ENCODE measurements around the gene WNT7B.
"Not testable (repeated sequence)": the region's sequence is repeated elsewhere in the genome, so short reads cannot be mapped to it uniquely, and the experiment has no call there.

WNT7B gene

DNA sequence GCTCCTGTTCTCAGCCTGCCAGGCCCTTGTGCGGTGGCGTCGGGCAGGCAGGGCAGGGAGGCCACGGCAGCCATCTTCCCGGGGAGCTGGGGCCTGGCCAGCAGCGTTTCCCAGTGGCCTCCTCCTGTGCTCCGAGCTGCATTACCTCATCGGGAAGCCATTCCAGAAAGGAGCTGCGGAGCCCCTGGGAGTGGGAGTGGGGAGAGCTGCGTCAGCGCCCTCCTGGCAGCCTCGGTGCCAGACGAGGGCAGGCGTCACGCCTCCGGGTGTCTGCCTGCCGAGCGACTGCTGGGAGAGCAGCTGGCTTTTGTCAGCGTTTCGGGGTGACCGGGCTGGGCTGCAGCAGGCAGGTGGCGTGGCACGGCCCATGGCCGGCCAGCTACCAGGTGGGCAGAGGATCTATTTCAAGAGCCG, 30.9 kb upstream of the WNT7B start:
- DNase-seq: no peak

GRCh38 chr22:46007003-46007847, 30.3 kb upstream of the WNT7B start:
- peak in 1 of 2 donors; percentile 34 for DNase-seq

DNA sequence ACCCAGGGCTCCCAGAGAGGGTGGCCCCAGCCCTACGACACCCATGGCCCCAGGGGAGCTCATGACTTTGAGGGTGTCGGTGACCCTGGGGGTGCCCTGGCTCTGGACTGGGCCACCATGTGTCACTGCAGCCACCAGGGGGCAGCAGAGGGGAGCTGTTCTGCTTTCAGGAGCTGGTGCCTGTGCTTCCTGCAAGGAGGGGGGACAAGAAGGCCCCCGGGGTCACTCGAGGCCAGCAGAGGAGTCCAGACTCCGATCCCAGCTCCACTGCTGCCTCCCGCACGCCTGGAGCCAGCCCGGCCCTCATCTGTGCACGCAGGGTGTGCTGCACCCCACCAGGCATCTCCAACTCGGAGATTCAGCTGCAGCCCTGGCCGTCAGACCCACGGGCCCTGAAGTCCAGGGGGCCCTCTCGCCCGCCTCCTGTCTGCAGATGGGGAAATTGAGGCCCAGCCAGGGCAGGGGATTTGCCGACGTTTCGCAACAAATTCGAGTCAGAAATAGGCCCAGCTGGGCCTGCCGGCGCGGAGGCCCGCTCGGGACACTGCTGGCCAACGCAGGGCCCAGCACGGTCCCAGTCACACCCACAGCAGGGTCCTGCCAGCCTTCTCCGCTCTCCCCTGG, 29.5 kb upstream of the WNT7B start:
- DNase-seq: peak; percentile 84 to 87

DNA sequence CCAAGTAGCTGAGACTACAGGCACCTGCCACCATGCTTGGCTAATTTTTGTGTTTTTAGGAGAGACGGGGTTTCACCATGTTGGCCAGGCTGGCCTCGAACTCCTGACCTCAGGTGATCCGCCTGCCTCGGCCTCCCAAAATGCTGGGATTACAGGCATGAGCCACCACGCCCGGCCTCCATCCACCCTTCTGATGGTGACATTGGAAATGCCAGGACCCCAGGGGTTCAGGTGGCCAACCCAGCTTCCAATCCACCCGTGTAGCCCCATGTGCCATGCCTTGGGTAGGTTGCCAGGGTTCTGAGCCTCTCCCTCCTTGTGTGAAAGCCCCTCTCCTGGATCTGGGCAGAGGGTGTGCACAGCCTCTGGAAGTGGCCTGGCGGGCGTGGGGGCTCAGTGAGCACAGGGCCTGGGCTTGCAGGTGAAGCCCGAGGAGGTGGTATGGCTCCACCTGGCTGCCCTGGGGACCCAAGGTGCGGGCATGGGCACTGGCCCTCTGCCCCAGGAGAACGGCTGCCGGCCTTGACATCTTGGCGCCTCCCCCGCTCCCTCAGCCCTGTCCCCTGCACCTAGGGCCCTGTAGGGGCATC, 28.2 kb upstream of the WNT7B start:
- not testable (repeated sequence) for DNase-seq

GRCh38 chr22:46004105-46004866, 27.3 kb upstream of the WNT7B start:
- peak; percentile 37 to 57 for DNase-seq

- no peak for DNase-seq
Observed at GRCh38 chr22:46003271-46004091, 26.5 kb upstream of the WNT7B start.

DNA sequence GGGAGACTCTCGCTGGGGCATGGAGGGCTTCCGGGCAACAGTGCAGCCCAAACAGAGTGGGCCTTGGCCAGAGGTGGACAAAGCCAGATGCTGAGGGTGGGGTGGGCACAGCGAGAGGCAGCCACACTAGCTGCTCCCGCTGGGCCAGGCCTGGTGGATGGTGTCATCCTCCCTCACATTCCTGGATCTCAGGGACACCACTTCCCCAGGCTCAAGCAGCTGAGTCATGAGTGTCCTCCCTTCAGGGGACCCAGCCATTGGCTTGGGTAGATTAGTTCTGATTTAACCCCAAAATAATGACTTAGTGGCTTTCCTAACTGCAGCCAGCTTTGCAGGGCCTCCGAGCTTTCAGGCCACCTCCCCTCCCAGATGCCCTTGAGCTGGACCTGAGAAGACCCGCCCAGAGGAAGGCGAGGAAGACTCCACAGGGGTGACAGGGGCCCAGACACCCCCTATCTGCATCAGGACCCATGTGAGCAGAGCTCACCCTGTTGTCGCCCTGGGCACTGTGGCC, 25.9 kb upstream of the WNT7B start:
- DNase-seq: no peak

DNA sequence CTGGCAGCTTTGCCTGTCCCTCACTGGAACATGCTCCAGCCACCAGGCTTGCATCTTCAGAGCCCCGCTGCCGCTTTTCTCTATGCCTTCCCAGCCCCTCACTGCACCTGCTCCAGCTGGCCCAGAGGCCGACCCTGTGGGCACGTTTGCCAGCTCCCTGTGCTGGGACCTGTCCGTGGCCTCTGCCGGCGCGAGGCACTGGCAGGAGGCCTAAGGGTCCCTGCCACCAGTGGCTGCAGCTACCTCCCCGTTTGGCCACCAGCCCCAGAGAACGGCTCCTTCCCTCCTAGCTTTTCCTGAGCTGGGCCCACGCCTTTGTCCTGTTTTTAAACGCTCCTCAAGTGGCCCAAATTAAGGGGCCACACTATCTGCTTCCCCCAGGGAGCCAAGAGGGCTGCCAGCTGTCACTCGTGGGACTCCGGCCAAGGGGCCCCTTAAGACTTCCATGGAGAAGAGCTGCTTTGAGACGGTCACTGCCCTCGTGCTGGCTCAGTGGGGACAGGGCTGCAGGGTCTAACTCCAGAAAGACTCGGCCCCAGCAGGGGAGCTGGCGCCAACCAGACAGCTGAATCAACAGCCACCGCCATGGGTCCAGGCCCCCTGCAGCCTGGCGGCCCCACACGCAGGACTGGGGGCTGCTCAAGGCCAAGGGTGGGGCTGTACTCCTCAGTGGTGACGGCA, 24.6 kb upstream of the WNT7B start:
- DNase-seq: no peak

- no peak for DNase-seq
Observed at GRCh38 chr22:46001046-46001425, 24.1 kb upstream of the WNT7B start.

- DNase-seq: no peak
Observed at GRCh38 chr22:46000081-46001027, 23.4 kb upstream of the WNT7B start.

DNA sequence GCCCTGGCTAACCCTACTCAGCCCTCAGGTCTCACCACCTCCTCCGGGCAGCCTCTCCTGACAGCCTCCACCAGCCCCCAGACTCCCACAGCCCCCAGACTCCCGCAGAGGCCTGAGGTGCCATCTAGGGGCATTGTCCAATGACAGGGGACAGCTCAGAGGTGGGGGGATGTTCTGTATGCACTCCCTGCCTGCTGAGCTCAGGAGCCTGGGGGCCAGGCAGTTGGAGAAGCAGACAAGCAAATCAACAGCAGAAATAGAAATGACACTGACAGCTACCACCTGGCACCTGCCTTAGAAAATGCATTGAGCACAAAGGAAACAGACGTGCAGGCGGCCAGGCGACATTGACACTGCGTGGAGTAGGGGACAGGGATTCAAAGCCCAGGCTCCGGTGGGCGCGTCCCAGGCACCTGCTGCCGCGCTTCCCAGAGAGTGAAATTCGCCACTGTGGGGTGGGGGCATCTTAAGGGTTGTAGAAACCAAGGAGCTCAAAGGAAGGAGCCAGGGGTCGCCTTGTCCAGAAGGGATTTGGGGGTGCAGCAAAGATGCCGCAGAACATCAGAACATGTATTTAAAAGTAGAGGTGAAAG, 22.5 kb upstream of the WNT7B start:
- no peak for DNase-seq

- DNase-seq: no peak
Observed at GRCh38 chr22:45998638-45999378, 21.8 kb upstream of the WNT7B start.

DNA sequence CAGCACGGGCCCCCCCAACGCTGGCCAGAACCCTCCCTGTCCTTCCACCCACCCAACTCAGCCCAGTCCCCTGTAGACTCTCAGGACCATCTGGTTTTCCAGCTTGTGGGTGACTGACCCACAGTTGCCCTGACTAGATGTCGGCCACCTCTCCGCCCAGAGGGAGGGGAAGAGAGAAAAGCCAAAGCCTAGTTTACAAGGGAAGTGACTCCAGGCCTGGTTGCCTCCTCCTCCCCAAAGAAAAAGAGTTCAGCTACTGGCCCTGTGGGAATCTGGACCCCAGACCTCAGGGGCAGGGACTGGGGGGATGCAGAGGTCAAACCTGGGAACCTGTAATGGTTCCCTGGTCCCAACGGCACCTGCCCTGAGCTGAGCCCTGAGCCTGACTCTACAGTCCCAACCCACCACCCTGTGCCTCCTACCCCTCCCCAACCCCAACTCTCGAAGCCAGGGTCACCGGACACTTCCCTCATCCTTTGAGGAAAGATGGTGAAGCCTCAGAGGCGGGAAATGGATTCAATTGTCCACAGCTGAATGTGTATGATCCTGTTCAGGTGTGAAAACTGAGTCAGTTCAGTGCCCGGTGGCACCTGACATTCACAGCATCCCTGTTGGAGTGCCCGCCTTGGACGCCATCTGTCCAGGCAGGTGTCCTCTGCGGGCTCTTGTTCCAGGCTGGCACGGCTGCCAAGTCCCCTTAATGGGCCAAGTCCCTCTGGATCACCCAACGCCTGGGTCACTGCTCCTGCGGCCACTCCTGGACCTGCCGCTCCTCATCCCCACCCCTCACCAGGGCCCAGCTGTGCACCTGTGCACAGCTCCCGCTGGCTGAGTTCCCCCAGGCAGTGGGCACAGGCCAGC, 21.0 kb upstream of the WNT7B start:
- DNase-seq: no peak

DNA sequence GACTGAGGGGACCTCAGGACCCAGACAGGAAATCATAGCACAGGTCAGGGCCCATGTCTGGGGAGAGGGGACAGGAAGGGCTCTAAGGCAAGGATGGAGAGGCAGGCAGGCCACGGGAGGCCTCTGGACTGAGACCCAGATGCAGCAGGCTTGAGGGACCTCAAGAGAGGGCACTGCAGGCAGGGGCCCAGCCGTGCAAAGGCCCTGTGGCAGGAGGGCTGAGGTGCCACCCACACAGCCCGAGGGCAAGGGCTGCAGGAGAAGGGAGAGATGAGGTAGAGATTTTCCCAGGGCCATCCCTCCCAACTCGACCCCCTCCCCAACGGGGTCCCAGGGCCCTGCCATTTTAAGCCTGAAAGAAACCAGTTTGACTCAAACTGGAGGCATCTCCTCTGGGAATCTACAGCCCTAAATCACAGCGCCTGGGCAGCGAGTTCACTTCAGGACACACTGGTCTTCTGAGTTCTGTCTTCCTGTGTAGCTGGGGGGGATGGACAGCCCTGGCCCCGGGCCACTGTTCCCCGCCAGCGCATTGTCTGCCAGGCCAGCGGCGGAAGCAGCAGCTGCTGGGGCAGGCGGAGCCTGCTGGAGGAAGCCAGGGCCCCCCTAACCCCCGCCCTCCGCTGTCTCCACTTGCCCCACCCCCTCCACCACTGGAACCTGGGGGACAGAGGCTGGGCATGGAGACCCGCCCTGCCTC, 20.3 kb upstream of the WNT7B start:
- DNase-seq: peak in 1 of 2 donors; percentile 50

- peak in 1 of 2 donors; percentile 63 for DNase-seq
Observed at GRCh38 chr22:45996241-45997076, 19.5 kb upstream of the WNT7B start.

- DNase-seq: no peak
Observed at GRCh38 chr22:45995405-45996101, 18.6 kb upstream of the WNT7B start.
